ENCODE data around the gene COL28A1. TPM values are rescaled to one million over a fixed set of nuclear protein-coding genes. Genes with fewer than 3 reads are reported as not detected.

The COL28A1 gene
- 0.54 to 1.0 TPM (median 0.59 TPM) in 5 replicates for total RNA-seq (2022; extraction: Qiagen RNA extraction; ENCODE audit: low read depth)

GRCh38 chr7:7535691-7536090 is at the start of gene COL28A1:
Gene COL28A1, minus strand, starts transcription at chr7:7535873. Its CDS starts 2,998 bp downstream, at chr7:7532875.

DNA sequence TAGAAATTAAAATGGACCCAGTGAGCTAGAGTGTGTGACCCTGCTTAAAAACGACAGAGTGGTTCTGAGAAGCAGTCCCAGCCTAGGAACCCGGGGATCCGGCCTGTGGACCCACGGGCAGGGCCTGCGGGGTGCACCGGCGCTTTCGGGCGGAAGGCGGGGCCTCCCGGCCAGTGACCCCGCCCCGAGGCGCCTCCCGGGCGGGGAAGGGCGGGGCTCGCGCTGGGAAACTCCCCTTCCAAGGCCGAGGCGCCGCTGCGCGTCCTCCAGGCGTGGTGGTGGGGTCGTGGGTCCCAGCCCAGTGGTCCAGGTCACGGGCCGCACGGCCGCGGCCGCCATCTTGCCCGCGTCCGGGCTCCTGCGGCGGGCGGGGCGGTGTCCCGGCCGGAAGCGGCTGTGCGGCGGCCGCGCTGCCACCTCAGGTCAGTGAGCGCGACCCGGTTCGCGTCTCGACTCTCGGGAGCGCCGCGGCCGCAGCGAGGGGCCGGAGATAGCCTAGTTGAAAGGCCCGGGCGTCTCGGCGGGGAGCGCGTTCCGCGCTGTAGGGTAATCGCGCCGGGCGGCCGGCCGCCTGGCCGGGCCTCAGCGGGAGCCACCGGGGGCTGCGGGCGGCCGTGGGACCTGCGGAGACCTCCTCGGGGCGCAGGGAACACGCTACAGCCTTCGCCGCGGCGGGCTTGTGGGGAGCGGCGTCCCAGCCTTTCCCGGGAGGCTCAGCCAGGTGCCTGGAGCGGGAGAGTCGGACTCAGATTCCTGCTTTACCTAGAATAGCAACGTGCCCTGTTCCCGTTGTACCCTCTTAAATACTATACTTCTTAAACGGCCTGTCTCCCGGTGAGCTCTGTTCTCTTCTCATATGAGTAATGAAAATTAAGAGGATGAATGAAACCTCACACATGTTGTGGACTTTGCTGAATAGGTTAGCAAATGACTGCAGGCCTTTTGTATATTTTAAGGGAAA is 31.3 kb upstream of the COL28A1 start, which contains the start of gene MIOS:
TSS of gene MIOS (plus strand) at position 234 of the 961 bp plus-strand sequence. CDS start 5,592 bp downstream, outside the sequence.

Other genes with a start within 250 kb of the COL28A1 start
- gene MIOS, start 31.0 kb upstream of the COL28A1 start, total RNA-seq (2022; extraction: Qiagen RNA extraction; ENCODE audit: low read depth), result 16.8 to 20.3 TPM (median 18.9 TPM) in 5 replicates
- gene UMAD1, start 104.9 kb upstream of the COL28A1 start, total RNA-seq (2022; extraction: Qiagen RNA extraction; ENCODE audit: low read depth), result 7.6 to 10.9 TPM (median 7.9 TPM) in 5 replicates
- gene RPA3, start 182.7 kb upstream of the COL28A1 start, total RNA-seq (2022; extraction: Qiagen RNA extraction; ENCODE audit: low read depth), result 93.6 to 104 TPM (median 102 TPM) in 5 replicates